ENCODE measurements around the gene ADAMTS9. TPM values are rescaled to one million over a fixed set of nuclear protein-coding genes. Genes with fewer than 3 reads are reported as not detected.

Gene ADAMTS9
- polyA plus RNA-seq, 3 donors = 138 to 166 (median 150) TPM

DNA sequence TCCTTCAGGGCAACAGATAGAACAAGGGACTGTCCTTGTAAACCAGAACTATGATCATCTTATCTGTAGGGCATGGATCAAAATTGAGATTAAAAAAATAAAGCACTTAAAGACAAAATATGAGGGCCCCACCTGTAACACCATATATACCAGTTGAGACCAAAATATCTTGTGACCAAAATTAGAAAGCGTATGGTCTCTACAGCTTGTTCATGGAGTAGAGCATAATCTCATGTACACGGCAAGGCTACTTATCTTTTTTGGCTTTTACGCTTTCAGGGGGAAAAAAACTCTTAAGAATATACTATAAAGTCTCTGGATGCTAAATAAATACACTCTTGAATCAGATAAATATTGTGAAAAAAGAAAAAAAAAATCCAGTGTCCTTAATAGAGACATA lies 49.3 kb downstream of the ADAMTS9 start:
- no peak for DNase-seq (ENCODE audit: extremely low read depth in 1 of 11, low read depth in 9 of 11, low spot score in 4 of 11)

DNA sequence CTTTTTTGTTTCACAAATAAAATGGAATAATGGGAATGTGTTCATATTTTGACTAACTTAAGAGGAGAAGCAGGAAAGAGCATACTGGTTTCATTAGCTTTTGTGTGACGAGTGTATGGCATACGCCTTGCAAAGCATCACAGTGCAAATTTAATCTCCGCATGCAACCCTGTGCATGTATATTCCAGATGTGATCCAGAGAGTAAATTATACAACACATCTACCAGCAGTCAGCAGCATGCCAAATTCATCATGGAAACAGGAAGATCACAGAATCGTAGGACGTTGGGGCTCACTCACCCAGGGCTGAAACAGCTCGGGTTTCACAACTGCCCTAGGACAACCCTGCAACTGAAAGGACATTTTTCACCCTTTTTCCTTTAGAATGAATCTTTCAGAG lies 53.4 kb downstream of the ADAMTS9 start:
- DNase-seq (ENCODE audit: extremely low read depth in 1 of 11, low read depth in 9 of 11, low spot score in 4 of 11) = no peak

DNA sequence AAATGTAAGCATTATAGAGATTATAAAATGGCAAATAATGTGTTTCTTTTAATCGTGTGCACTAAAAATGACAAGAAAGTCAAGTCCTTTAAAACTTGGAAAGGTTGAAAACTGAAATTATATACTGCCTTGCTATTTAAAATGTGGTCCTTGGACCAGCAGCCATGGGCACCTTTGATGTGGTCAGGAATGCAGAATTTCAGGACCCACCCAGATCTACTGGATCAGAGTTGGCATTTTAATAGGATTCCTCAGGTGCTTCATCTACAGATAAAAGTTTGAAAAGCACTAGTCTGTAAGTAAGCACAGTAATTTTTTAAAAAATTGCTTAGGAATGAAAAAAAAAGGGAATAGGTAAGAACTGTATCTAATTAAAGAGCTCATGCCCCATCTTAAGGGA lies 55.8 kb downstream of the ADAMTS9 start:
- no peak for DNase-seq (ENCODE audit: extremely low read depth in 1 of 11, low read depth in 9 of 11, low spot score in 4 of 11)

DNA sequence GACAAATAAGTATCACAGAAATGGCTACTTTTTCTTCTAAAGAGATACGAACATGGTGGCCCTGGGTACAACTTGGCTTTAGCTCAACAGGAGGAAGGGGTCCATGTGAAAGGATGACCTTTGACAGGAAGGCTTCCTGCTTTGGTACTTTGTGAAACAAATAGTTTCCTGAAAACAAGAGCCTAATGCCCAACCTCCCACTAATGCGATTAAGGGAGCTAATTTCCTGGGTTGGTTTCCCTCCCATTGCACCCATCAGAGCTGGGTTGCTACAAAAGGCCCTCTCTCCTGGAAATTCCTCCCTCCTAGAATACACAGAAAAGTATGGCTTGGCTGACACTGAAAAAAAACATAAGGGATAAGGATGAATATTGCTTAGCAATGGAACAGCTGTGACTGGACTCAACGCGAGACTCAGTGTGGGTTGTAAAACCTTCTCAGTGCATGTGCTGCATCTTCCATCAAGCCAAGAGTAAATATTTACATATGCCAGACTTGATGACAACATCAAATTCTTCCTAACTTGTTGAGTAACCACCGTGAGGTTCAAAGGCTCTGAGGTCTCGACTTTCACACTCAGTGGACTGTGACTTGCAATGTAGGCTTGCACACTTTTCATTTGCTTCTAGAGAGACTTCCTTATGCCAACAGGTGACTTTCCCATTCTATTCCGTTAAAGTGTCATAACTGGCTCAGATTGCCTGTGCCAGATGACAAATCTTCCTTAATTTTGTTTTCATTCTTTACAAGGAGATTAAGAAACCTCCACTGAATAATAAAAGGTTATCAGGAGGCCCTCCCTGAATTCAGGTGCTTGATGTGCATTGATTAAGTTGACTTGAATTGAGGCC lies 60.1 kb downstream of the ADAMTS9 start:
- peak in 5 of 11 donors; percentile 29 to 72 (median 42) for DNase-seq (ENCODE audit: extremely low read depth in 1 of 11, low read depth in 9 of 11, low spot score in 4 of 11)

DNA sequence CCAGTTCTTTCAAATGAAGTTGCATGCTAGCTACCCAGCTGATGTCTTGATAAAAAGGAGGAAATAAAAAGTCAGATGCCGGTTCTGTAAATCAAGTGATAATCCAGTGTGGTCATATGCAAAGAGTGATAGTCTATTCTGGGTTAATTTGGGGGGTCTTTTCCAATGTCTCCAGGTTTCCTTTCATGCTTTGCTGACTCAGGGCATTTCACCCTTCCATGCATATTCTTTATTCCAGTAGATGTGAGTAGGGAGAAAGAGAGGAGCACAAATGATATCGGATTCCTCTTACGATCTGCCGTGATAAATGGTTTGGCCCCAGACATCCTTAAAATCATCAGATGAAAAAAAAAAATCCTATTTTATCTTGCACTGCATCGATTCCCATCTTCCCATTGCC lies 60.8 kb downstream of the ADAMTS9 start:
- no peak for DNase-seq (ENCODE audit: extremely low read depth in 1 of 11, low read depth in 9 of 11, low spot score in 4 of 11)

DNA sequence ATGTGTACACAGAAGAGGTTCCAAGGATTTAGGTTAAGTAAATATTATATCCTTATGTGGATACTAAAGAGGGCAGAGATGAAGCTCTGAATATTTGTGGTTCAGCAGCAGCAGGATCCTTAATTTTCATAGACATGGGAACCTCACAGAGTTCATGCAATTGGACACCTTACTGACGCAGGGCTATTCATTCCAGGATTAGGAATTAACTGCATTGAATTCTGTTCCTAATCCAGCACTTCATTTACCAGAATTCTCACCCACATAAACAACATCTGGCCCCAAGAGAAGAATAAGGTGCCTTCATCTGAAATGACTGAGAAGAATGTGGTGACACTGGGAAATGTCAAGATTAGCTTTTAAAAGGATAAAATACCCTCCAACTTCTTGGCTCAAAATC lies 62.4 kb downstream of the ADAMTS9 start:
- DNase-seq (ENCODE audit: extremely low read depth in 1 of 11, low read depth in 9 of 11, low spot score in 4 of 11) = no peak

DNA sequence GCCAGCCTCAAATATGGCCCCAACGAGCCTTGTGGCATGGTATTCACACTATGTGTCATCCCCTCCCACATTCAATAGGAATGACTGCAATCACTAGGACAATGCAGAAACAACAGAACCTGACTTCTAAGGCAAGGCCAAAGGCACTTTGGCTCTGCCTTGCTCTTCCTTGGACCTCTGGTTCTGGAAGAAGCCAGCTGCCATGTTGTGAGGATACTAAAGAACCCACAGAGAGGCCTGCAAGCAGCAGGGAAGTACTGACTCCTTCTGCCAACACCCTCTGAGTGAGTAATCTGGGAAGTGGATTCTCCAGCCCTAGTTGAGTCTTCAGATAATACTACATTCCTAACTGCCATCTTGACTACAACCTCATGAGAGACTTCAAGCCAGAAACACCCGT lies 64.7 kb downstream of the ADAMTS9 start:
- no peak for DNase-seq (ENCODE audit: extremely low read depth in 1 of 11, low read depth in 9 of 11, low spot score in 4 of 11)

DNA sequence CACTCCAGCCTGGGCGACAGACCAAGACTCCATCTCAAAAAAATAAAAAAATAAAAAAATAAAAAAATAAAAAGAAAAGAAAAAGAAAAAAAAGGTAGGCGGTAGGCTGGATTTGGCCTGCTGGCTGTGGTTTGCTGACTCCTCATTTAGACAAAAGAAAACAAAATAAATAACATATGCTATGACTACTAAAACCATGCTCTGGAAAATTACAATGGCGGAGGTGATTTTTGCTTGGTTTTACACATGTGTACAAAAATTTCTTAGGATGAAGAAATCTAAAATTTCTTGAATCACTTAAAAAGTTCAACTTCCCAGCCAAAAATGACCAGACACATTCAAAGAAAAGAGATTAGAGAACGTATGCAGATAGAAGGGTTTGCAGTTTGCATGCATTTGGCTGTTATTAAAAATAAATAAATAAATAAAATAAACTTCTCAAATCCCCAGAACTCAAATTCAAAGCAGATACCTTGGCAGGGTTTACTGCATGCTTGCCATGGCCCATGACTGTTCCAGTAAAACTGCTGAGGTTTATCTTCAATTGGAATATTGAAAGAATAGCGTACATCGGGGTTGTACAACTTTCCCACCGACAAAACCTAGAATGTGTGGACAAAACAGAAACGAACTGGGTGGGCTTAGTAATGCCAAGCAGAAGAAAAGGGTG lies 65.9 kb downstream of the ADAMTS9 start:
- DNase-seq (ENCODE audit: extremely low read depth in 1 of 11, low read depth in 9 of 11, low spot score in 4 of 11) = no peak

DNA sequence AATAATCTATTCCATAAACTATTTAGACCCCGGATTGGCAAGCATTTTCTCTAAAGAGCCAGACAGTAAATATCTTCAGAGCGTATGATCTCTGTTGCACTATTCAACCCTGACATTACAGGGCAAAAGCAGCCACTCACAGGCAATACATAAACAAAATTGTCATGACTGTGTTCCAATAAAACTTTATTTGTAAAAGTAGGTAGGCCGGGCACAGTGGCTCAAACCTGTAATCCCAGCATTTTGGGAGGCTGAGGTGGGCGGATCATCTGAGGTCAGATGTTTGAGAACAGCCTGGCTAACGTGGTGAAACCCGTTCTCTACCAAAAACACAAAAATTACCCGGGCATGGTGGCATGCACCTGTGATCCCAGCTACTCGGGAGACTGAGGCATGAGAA lies 66.5 kb downstream of the ADAMTS9 start:
- no peak for DNase-seq (ENCODE audit: extremely low read depth in 1 of 11, low read depth in 9 of 11, low spot score in 4 of 11)

DNA sequence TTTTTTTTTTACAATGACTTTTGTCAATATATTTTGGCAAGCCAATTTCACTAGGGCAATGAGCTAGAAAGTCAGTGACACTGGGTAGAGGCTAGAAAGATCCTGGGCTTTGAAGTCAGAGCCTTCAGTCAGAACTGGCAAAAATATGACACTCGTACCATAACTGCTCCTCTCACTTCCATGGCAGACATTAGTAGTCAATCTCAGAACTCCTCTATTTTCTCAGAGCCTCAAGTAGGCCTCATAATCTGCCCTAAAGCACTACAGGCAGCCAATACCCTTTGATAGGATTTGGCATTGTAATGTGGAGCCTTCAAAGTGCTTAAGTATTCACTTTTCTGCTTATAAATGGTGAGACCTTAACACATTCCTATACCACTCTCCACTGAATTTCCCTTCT lies 67.8 kb downstream of the ADAMTS9 start:
- DNase-seq (ENCODE audit: extremely low read depth in 1 of 11, low read depth in 9 of 11, low spot score in 4 of 11) = no peak

DNA sequence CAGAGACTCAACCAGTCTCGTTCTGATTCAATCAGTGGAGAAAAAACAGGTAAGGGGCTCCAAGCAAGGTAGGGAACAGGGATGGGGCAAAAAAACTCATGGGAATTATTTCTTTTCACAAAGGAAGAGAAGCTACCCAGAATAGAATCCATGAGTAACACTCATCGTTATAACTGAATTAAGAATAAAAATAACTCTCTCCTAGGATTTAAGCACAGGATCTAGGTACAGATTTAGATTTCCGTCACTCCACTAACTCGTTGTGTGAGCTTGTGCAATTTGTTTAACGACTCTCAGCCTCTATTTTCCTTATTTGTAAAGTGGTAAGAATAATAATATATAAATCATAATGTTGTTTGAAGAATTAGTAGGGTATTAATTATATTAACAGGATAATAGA lies 68.6 kb downstream of the ADAMTS9 start:
- DNase-seq (ENCODE audit: extremely low read depth in 1 of 11, low read depth in 9 of 11, low spot score in 4 of 11) = no peak

DNA sequence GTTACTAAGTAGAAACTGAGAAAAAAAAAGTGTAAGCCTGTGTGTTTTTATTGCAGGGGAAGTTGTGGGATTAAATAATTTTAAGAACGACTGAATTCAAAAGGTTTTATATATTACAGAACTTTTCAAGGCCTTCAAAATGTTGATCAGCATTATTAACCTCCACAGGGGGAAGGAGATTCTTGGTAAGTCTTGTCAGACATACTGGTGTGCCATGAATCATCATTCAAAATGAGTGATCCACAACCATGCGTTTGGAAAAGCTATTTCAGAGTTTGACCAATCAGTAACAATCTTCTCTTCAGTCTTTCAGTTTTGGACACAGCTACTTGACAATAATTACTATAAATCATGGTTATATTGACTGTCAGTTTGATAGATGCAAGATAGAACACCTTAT lies 70.2 kb downstream of the ADAMTS9 start:
- no peak for DNase-seq (ENCODE audit: extremely low read depth in 1 of 11, low read depth in 9 of 11, low spot score in 4 of 11)

DNA sequence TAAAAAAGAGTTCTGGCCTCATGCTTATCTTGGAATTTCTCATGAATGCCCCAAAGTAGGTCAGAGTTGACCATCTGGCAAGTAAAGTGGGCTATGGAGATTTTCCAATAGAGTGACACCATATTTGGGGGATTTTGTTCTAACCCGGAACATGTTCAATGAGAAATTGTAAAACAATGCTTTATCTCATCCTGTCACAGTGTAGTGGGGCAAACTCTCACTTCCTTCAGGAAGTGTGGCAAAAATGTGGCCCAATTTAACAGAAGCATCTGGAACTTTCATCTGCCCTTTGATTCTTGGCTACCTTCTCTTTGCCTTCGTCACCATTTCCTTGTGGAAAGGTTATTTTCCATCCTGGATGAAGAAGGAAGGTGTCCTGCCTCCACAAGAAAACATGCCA lies 70.8 kb downstream of the ADAMTS9 start:
- DNase-seq (ENCODE audit: extremely low read depth in 1 of 11, low read depth in 9 of 11, low spot score in 4 of 11) = no peak

DNA sequence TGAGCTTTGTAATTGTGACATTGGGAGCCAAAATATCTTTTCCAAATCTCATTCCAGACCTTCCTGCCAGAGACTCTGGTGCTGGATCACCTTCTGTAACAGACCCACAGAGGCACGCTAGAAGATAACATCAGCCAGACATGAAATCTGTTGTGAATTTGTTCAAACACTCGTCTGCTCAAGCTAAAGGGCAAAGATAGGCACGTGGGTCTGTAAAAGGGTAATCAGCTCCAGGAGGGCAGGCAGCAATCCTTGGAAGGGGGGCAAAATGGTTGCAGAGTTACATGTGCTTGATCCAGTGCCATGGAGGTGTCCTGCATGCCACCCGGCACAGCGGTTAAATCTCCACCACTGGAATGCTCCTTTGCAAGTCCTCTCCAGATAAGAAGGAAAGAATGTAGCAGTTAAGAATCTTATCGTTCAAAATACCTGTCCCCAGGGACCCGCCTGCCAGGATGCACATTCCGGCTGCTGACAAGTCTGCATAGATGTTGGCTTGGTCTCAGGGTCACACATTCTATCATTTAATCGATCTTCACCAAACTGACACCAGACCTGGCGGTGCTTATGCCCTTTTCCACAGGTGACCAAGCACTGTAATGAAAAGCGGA lies 74.8 kb downstream of the ADAMTS9 start:
- no peak for DNase-seq (ENCODE audit: extremely low read depth in 1 of 11, low read depth in 9 of 11, low spot score in 4 of 11)

DNA sequence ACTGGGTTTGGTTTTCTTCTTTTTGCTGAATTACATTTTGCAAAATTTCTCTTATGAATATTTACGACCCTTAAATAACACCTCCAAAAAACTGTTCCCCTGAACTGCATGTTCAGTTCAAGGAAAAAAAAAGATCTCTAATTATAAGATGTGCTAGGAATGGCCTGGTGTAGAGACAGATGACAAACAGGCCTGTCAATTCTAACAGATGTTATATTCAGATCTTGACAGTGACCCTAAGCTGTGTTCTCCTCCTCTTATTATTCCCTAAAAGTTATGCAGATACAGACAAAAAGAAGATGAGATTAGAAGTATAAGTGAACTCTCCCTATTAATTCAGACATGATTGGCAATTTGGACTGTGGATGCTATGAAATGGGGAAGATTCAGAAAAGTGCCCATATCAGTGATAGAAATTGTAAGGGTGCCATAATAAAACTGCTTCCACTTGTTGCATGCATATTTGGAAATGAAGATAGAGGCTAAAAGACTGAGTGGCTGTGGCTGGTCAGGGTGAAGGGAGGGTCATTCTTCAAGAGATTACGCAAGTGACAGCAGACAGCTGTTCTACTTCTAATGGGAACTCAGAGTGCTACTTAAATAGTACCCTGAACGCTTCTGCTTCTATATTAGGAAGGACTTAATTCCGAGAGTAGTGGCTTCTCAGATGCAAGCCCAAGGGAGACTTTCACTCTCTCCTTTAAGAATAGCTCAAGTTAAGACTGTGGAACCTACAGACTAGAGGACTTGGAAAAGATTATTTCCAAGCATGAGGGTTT lies 75.5 kb downstream of the ADAMTS9 start:
- DNase-seq (ENCODE audit: extremely low read depth in 1 of 11, low read depth in 9 of 11, low spot score in 4 of 11) = peak in 6 of 11 donors; percentile 40 to 75 (median 55)

DNA sequence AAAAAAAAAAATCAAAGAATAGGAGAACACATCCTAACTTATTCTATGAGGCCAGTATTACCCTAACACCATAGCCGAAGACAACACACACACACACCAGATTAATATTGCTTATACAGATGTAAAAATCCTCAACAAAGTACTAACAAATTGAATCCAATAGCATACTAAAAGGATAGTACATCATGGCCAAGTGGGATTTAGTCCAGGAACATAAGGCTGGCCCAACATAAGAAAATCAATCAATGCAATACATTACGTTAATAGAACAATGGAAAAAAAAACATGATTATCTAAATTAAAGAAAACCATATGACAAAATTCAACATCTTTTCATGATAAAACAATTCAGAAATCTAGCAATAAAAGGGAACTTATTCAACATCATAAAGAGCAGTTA lies 79.1 kb downstream of the ADAMTS9 start:
- DNase-seq (ENCODE audit: extremely low read depth in 1 of 11, low read depth in 9 of 11, low spot score in 4 of 11) = no peak

DNA sequence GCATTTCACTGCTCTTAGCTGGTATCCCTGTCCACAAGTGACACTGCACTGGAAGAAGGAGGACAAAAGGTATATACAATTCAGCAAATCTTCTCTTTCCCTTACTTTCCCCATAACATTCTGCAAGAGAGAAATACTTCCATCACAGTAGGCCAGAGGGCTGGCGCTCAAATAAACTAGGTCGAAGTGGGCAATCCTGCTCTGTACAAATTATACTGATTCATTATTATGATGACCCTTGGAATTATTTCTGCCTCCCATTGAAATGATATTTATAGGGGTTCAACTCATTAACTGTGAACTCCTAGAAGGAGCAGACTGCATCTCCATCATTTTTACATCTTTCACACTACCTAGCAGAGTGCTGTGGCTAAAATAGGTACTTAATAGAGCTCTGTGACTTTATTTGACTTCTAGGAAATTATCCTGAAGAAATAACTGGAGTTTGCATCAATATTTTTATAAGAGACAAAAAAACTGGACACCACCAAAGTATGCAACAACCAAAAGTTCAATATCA lies 80.7 kb downstream of the ADAMTS9 start:
- DNase-seq (ENCODE audit: extremely low read depth in 1 of 11, low read depth in 9 of 11, low spot score in 4 of 11) = no peak

DNA sequence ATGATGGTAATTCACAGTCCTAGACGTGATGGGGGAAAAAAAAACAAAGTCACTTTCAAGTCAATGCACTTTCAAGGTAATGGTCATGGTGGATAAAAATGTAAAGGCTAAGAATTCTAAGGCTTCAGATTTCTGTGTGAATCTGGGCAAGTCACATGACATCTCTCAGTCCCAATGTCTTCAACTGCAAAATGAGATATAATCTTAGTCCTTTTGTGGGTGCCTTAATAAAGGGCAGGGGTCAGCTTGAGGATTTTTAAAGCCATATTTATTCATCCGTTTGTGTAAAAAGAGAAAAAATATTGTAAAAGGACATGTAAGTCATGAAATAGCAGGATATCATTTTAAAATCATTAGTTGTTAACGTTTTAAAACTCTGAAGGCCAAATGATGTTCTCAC lies 83.5 kb downstream of the ADAMTS9 start:
- DNase-seq (ENCODE audit: extremely low read depth in 1 of 11, low read depth in 9 of 11, low spot score in 4 of 11) = no peak

DNA sequence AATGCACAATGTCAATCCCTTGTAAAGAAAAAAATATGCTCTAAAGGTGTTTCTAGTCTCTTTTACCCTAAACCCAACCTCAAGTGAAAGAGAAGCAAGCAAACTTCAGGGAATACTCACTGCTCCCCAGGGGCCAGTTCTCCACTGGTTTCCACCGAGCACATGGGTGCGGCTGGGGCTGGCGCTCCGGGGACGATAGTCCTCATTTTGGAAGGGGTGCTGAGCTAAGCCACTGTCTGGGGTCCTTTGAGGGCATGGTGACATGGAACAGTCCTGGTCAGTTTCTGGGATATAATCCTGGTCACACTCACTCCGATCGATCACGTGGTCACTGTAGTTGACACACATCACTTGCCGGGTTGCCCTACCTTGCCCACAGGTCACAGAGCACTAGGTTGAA lies 86.0 kb downstream of the ADAMTS9 start:
- no peak for DNase-seq (ENCODE audit: extremely low read depth in 1 of 11, low read depth in 9 of 11, low spot score in 4 of 11)

All from renal cortex interstitium (tissue), 11 donors.